GM12878 (cell line): ENCODE results near the gene SOST. TPM values are rescaled to one million over a fixed set of nuclear protein-coding genes. Genes with fewer than 3 reads are reported as not detected.

Experiments used
- BHLHE40 ChIP-seq, 2 experiments: fragments of 450-650 bp in 1 of 2; IDR thresholded peaks; 2 replicates each; pipeline ENCODE4 v1.6.1; 2011 to 2017; ENCODE audit warnings: low read depth in 2 of 2, borderline replicate concordance in 1 of 2, improper control_type of control experiment in 1 of 2, low read length in 1 of 2, mild to moderate bottlenecking in 1 of 2
- BRCA1 ChIP-seq: IDR thresholded peaks from 2 replicates; pipeline ENCODE4 v1.6.1; 2011; ENCODE audit warnings: low read depth, low read length, improper control_type of control experiment
- FOXK2 ChIP-seq: fragments of 450-650 bp; IDR thresholded peaks from 2 replicates; pipeline ENCODE4 v1.6.1; 2017; ENCODE audit warnings: mild to moderate bottlenecking, moderate library complexity
- HCFC1 ChIP-seq: fragments of 150-350 bp; IDR thresholded peaks from 2 replicates; pipeline ENCODE4 v1.6.1; 2014; ENCODE audit warnings: low read length
- KLF5 ChIP-seq: fragments of 450-650 bp; IDR thresholded peaks from 2 replicates; pipeline ENCODE4 v1.6.1; 2014; ENCODE audit warnings: mild to moderate bottlenecking; ENCODE audit not compliant: partially characterized antibody
- NFYB ChIP-seq: IDR thresholded peaks from 2 replicates; pipeline ENCODE4 v1.6.1; 2011; ENCODE audit warnings: low read depth, mild to moderate bottlenecking, low read length, improper control_type of control experiment, moderate library complexity; ENCODE audit not compliant: insufficient read depth
- POLR2AphosphoS2 ChIP-seq: IDR thresholded peaks from 2 replicates; pipeline ENCODE4 v1.6.1; 2011; ENCODE audit warnings: low read depth, mild to moderate bottlenecking, low read length, improper control_type of control experiment, moderate library complexity
- POU2F2 ChIP-seq: IDR thresholded peaks from 3 replicates; pipeline ENCODE4 v1.6.1; 2011; ENCODE audit warnings: low read depth, mild to moderate bottlenecking, low read length, borderline replicate concordance
- SIX5 ChIP-seq: IDR thresholded peaks from 2 replicates; pipeline ENCODE4 v1.6.1; 2011; ENCODE audit warnings: mild to moderate bottlenecking, low read depth, low read length, moderate library complexity; ENCODE audit not compliant: severe bottlenecking
- SPI1 ChIP-seq: IDR thresholded peaks from 2 replicates; pipeline ENCODE4 v1.6.1; 2011; ENCODE audit warnings: low read depth, mild to moderate bottlenecking, low read length, moderate library complexity, borderline replicate concordance; ENCODE audit not compliant: insufficient read depth
- SRF ChIP-seq, 2 experiments: IDR thresholded peaks; 2 replicates each; pipeline ENCODE4 v1.6.1; 2011; ENCODE audit warnings: low read depth in 2 of 2, low read length in 2 of 2, mild to moderate bottlenecking in 1 of 2, moderate library complexity in 1 of 2
- ZNF217 ChIP-seq: fragments of 450-650 bp; IDR thresholded peaks from 2 replicates; pipeline ENCODE4 v1.6.1; 2017; ENCODE audit warnings: antibody characterized with exemption, mild to moderate bottlenecking
- polyA plus RNA-seq, 11 experiments: library from polyadenylated mRNA; depleted of rRNA in 4 of 11; unstranded in 6 of 11; stranded (reverse) in 5 of 11; fragments of >200 nt; fragmentation: Nextera tagmentation in 4 of 11; fragmentation: Illumina TruSeq in 1 of 11; extraction: Ambion mirVana in 4 of 11; extraction: Trizol in 1 of 11; gene quantifications; 1 replicate in 1 of 11; 2 replicates in 10 of 11; pipeline versions ENCODE4 v1.2.1 to v1.2.3, GENCODE V29; 2011 to 2016; ENCODE audit warnings: inconsistent platforms in 2 of 11, missing spikeins in 2 of 11, low read depth in 1 of 11
- total RNA-seq, 4 experiments: library from RNA; depleted of rRNA in 3 of 4; stranded (reverse); fragments of >200 nt in 3 of 4; fragmentation: Illumina TruSeq in 1 of 4; extraction: Trizol in 1 of 4; gene quantifications; 2 replicates each; pipeline versions ENCODE4 v1.2.1 to v1.2.3, GENCODE V29; 2013 to 2021
- TF ChIP-seq, protein P1 (sequence below): fragments of 450-650 bp; IDR thresholded peaks from 2 replicates; pipeline ENCODE4 v1.6.1; 2017; ENCODE audit warnings: mild to moderate bottlenecking, moderate library complexity
- TF ChIP-seq, protein P2 (sequence below): IDR thresholded peaks from 2 replicates; pipeline ENCODE4 v1.6.1; 2011; ENCODE audit warnings: borderline replicate concordance, low read depth, mild to moderate bottlenecking, moderate library complexity, mixed read lengths, low read length; ENCODE audit not compliant: insufficient read depth; ENCODE audit errors: extremely low read length
- TF ChIP-seq, protein P3 (sequence below): fragments of 450-650 bp; formaldehyde crosslinking; IDR thresholded peaks from 2 replicates; pipeline ENCODE4 v1.4.0; 2020; ENCODE audit warnings: mild to moderate bottlenecking, moderate library complexity
- TF ChIP-seq, protein P4 (sequence below): IDR thresholded peaks from 2 replicates; pipeline ENCODE4 v1.6.1; 2011; ENCODE audit warnings: borderline replicate concordance, low read depth, mild to moderate bottlenecking, moderate library complexity, low read length; ENCODE audit not compliant: insufficient read depth, poor library complexity, severe bottlenecking
- TF ChIP-seq, protein P5 (sequence below): IDR thresholded peaks from 2 replicates; pipeline ENCODE4 v1.6.1; 2012; ENCODE audit warnings: low read length, inconsistent platforms

Gene SOST
- total and polyA plus RNA-seq, 10 of the 15 experiments (the other 5 are each of a cell fraction or from before 2014, with no cell fraction given) = not detected

DNA sequence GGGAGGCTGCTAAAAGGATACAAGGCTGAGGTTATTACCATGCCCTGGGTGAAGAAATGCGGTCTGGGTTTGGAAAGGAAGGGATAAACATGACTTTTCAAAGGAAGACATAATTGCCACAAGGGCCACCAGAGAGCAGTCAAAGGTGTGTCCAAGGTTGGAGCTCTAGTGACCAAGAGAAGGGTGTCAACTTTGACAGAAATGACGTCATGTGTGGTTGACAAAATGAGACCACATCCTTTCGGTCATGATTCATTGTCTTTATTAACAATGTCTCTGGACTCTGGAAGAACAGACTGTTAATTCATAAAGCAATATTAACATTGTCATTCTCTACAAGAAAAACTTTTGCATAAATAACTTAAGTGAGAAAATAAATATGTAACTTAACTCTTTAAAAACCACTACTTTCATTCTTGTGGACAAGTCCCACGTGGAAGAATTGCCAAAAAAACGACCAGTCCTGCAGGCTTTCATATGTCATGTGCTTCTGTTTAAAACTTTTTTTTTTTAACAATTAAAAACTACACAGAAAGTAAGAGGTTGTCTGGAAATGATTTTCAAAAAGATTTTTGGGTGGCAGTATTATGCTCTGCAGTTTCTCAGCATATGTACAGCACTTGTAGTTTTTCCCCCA is 5.0 kb downstream of the SOST start (continued):
- TF ChIP-seq ZNF217 (no peak), HCFC1 (no peak), NFYB (no peak), SPI1 (no peak), BHLHE40 (IDR thresholded peaks at IDR 0.05; ENCODE audit: borderline replicate concordance in 1 of 2, low read depth in 2 of 2, low read length in 1 of 2) (peak; percentile 5 to 59; a peak in 1 of 4 replicates), POU2F2 (no peak), POLR2AphosphoS2 (no peak), FOXK2 (no peak), BRCA1 (no peak), KLF5 (no peak), SIX5 (no peak), SRF (IDR thresholded peaks at IDR 0.05; ENCODE audit: low read depth in 2 of 2, low read length in 2 of 2) (no peak)
- TF ChIP-seq, protein P1, sequence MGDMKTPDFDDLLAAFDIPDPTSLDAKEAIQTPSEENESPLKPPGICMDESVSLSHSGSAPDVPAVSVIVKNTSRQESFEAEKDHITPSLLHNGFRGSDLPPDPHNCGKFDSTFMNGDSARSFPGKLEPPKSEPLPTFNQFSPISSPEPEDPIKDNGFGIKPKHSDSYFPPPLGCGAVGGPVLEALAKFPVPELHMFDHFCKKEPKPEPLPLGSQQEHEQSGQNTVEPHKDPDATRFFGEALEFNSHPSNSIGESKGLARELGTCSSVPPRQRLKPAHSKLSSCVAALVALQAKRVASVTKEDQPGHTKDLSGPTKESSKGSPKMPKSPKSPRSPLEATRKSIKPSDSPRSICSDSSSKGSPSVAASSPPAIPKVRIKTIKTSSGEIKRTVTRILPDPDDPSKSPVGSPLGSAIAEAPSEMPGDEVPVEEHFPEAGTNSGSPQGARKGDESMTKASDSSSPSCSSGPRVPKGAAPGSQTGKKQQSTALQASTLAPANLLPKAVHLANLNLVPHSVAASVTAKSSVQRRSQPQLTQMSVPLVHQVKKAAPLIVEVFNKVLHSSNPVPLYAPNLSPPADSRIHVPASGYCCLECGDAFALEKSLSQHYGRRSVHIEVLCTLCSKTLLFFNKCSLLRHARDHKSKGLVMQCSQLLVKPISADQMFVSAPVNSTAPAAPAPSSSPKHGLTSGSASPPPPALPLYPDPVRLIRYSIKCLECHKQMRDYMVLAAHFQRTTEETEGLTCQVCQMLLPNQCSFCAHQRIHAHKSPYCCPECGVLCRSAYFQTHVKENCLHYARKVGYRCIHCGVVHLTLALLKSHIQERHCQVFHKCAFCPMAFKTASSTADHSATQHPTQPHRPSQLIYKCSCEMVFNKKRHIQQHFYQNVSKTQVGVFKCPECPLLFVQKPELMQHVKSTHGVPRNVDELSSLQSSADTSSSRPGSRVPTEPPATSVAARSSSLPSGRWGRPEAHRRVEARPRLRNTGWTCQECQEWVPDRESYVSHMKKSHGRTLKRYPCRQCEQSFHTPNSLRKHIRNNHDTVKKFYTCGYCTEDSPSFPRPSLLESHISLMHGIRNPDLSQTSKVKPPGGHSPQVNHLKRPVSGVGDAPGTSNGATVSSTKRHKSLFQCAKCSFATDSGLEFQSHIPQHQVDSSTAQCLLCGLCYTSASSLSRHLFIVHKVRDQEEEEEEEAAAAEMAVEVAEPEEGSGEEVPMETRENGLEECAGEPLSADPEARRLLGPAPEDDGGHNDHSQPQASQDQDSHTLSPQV = no peak
- TF ChIP-seq, protein P2, sequence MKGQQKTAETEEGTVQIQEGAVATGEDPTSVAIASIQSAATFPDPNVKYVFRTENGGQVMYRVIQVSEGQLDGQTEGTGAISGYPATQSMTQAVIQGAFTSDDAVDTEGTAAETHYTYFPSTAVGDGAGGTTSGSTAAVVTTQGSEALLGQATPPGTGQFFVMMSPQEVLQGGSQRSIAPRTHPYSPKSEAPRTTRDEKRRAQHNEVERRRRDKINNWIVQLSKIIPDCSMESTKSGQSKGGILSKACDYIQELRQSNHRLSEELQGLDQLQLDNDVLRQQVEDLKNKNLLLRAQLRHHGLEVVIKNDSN = no peak
- TF ChIP-seq, protein P3, sequence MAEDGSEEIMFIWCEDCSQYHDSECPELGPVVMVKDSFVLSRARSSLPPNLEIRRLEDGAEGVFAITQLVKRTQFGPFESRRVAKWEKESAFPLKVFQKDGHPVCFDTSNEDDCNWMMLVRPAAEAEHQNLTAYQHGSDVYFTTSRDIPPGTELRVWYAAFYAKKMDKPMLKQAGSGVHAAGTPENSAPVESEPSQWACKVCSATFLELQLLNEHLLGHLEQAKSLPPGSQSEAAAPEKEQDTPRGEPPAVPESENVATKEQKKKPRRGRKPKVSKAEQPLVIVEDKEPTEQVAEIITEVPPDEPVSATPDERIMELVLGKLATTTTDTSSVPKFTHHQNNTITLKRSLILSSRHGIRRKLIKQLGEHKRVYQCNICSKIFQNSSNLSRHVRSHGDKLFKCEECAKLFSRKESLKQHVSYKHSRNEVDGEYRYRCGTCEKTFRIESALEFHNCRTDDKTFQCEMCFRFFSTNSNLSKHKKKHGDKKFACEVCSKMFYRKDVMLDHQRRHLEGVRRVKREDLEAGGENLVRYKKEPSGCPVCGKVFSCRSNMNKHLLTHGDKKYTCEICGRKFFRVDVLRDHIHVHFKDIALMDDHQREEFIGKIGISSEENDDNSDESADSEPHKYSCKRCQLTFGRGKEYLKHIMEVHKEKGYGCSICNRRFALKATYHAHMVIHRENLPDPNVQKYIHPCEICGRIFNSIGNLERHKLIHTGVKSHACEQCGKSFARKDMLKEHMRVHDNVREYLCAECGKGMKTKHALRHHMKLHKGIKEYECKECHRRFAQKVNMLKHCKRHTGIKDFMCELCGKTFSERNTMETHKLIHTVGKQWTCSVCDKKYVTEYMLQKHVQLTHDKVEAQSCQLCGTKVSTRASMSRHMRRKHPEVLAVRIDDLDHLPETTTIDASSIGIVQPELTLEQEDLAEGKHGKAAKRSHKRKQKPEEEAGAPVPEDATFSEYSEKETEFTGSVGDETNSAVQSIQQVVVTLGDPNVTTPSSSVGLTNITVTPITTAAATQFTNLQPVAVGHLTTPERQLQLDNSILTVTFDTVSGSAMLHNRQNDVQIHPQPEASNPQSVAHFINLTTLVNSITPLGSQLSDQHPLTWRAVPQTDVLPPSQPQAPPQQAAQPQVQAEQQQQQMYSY (CRISPR knock-in tag) = peak; percentile 84
- TF ChIP-seq, protein P4, sequence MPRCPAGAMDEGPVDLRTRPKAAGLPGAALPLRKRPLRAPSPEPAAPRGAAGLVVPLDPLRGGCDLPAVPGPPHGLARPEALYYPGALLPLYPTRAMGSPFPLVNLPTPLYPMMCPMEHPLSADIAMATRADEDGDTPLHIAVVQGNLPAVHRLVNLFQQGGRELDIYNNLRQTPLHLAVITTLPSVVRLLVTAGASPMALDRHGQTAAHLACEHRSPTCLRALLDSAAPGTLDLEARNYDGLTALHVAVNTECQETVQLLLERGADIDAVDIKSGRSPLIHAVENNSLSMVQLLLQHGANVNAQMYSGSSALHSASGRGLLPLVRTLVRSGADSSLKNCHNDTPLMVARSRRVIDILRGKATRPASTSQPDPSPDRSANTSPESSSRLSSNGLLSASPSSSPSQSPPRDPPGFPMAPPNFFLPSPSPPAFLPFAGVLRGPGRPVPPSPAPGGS = no peak
- TF ChIP-seq, protein P5, sequence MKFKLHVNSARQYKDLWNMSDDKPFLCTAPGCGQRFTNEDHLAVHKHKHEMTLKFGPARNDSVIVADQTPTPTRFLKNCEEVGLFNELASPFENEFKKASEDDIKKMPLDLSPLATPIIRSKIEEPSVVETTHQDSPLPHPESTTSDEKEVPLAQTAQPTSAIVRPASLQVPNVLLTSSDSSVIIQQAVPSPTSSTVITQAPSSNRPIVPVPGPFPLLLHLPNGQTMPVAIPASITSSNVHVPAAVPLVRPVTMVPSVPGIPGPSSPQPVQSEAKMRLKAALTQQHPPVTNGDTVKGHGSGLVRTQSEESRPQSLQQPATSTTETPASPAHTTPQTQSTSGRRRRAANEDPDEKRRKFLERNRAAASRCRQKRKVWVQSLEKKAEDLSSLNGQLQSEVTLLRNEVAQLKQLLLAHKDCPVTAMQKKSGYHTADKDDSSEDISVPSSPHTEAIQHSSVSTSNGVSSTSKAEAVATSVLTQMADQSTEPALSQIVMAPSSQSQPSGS = 0 out of 2 replicates have a peak, but pooled peaks have one; percentile 27
